Mesenchymal stem cell (in vitro differentiated cells and primary cell): ENCODE results near the gene TNS2.
A peak's percentile ranks its signal among the peaks of the same experiment; 100 is the strongest.
"Not testable (repeated sequence)": the region's sequence is repeated elsewhere in the genome, so short reads cannot be mapped to it uniquely, and the experiment has no call there.

ENCODE experiments used
- DNase-seq: peaks from one replicate; pipeline ENCODE4 v3.0.0-alpha.2; 2013
- H2AFZ ChIP-seq: one replicate; pipeline ENCODE4 v1.6.1; 2013; ENCODE audit warnings: low read depth, mild to moderate bottlenecking, control low read depth, inconsistent platforms, low read length, moderate library complexity
- H2AK5ac ChIP-seq: 2 replicates; pipeline ENCODE4 v1.6.1; 2013; ENCODE audit warnings: low read length, moderate library complexity, mild to moderate bottlenecking, inconsistent platforms; ENCODE audit not compliant: severe bottlenecking
- H2BK120ac ChIP-seq: one replicate; pipeline ENCODE4 v1.6.1; 2013; ENCODE audit warnings: low read depth, mild to moderate bottlenecking, inconsistent platforms, low read length, moderate library complexity
- H2BK12ac ChIP-seq, 2 experiments: one replicate each; pipeline ENCODE4 v1.6.1; 2013; ENCODE audit warnings: inconsistent platforms in 2 of 2, low read length in 2 of 2, mild to moderate bottlenecking in 2 of 2, moderate library complexity in 2 of 2, control low read depth in 1 of 2
- H2BK15ac ChIP-seq: one replicate; pipeline ENCODE4 v1.6.1; 2013; ENCODE audit warnings: mild to moderate bottlenecking, low read depth, inconsistent platforms; ENCODE audit not compliant: poor library complexity, severe bottlenecking
- H2BK5ac ChIP-seq: 2 replicates; pipeline ENCODE4 v1.6.1; 2013; ENCODE audit warnings: low read depth, mild to moderate bottlenecking, low read length, control low read depth, inconsistent platforms; ENCODE audit not compliant: poor library complexity, severe bottlenecking
- H3K14ac ChIP-seq, 2 experiments: one replicate each; pipeline ENCODE4 v1.6.1; 2013; ENCODE audit warnings: inconsistent platforms in 2 of 2, low read length in 2 of 2, control low read depth in 1 of 2, mild to moderate bottlenecking in 1 of 2, moderate library complexity in 1 of 2
- H3K18ac ChIP-seq, 2 experiments: one replicate each; pipeline ENCODE4 v1.6.1; 2013; ENCODE audit warnings: inconsistent platforms in 2 of 2, low read length in 2 of 2, control low read depth in 1 of 2, low read depth in 1 of 2, mild to moderate bottlenecking in 1 of 2
- H3K23ac ChIP-seq, 2 experiments: one replicate each; pipeline ENCODE4 v1.6.1; 2013; ENCODE audit warnings: inconsistent platforms in 2 of 2, low read length in 2 of 2, mild to moderate bottlenecking in 2 of 2, moderate library complexity in 2 of 2, control low read depth in 1 of 2
- H3K27ac ChIP-seq: 2 replicates; pipeline ENCODE4 v1.5.1; 2013; ENCODE audit warnings: mild to moderate bottlenecking, moderate library complexity, low read length, control low read depth, inconsistent platforms; ENCODE audit not compliant: poor library complexity, severe bottlenecking
- H3K27me3 ChIP-seq, 2 experiments: 2 replicates each; pipeline versions ENCODE4 v1.6.1 to v1.7.0; 2013; ENCODE audit warnings: low read length in 2 of 2, mild to moderate bottlenecking in 2 of 2, moderate library complexity in 2 of 2, control low read depth in 1 of 2, inconsistent platforms in 1 of 2; ENCODE audit not compliant: control insufficient read depth in 1 of 2, insufficient read depth in 1 of 2
- H3K36me3 ChIP-seq, 2 experiments: 2 replicates each; pipeline versions ENCODE4 v1.6.1 to v1.7.0; 2013; ENCODE audit warnings: low read length in 2 of 2, control low read depth in 1 of 2, inconsistent platforms in 1 of 2, low read depth in 1 of 2, mild to moderate bottlenecking in 1 of 2; ENCODE audit not compliant: insufficient read depth in 2 of 2, control insufficient read depth in 1 of 2
- H3K4ac ChIP-seq, 2 experiments: one replicate each; pipeline ENCODE4 v1.6.1; 2013; ENCODE audit warnings: inconsistent platforms in 2 of 2, low read length in 2 of 2, mild to moderate bottlenecking in 2 of 2, moderate library complexity in 2 of 2, control low read depth in 1 of 2, low read depth in 1 of 2
- H3K4me1 ChIP-seq: 2 replicates; pipeline ENCODE4 v1.6.1; 2013; ENCODE audit warnings: low read depth, low read length, control low read depth; ENCODE audit not compliant: control insufficient read depth, insufficient read depth
- H3K4me2 ChIP-seq: 2 replicates; pipeline ENCODE4 v1.6.1; 2013; ENCODE audit warnings: low read length, mild to moderate bottlenecking, inconsistent platforms; ENCODE audit not compliant: poor library complexity, severe bottlenecking
- H3K4me3 ChIP-seq, 2 experiments: 2 replicates each; pipeline versions ENCODE4 v1.5.1 to v1.7.0; 2013; ENCODE audit warnings: low read length in 2 of 2, mild to moderate bottlenecking in 2 of 2, control low read depth in 1 of 2, low read depth in 1 of 2; ENCODE audit not compliant: insufficient read depth in 1 of 2
- H3K79me1 ChIP-seq: replicated peaks from 2 replicates; pipeline ENCODE4 v1.6.1; 2013; ENCODE audit warnings: mild to moderate bottlenecking, control low read depth, low read length, inconsistent platforms; ENCODE audit not compliant: poor library complexity, severe bottlenecking
- H3K9ac ChIP-seq: 2 replicates; pipeline ENCODE4 v1.7.0; 2013; ENCODE audit warnings: mild to moderate bottlenecking, low read length, moderate library complexity
- H3K9me3 ChIP-seq: 2 replicates; pipeline ENCODE4 v1.7.0; 2013; ENCODE audit warnings: mild to moderate bottlenecking, low read length; ENCODE audit not compliant: control insufficient read depth
- H4K8ac ChIP-seq: one replicate; pipeline ENCODE4 v1.6.1; 2013; ENCODE audit warnings: inconsistent platforms, mild to moderate bottlenecking, low read length, moderate library complexity
- H4K91ac ChIP-seq: one replicate; pipeline ENCODE4 v1.6.1; 2013; ENCODE audit warnings: mild to moderate bottlenecking, low read length, inconsistent platforms
- WGBS: methylation state at CpG from one replicate; pipeline ENCODE4 v1.1.7; 2013; ENCODE audit warnings: mixed read lengths; 5-methylcytosine and 5-hydroxymethylcytosine counted together

Gene TNS2

GRCh38 chr12:53031616-53032015 lies 18.2 kb upstream of the TNS2 start:
- Histone ChIP-seq H3K9ac (no peak overlapping the region), H3K36me3 (peaks cover 63 to 81% of the 10 kb centered on the region in 2 experiments)
- WGBS: no CpG with 5 or more reads among the region's 3 CpGs

GRCh38 chr12:53033832-53034231 lies 16.0 kb upstream of the TNS2 start:
- not testable (repeated sequence) for H2AFZ ChIP-seq, H3K4me2 ChIP-seq, H2BK12ac ChIP-seq, H2BK15ac ChIP-seq, H3K18ac ChIP-seq, H3K4me1 ChIP-seq, DNase-seq, H2AK5ac ChIP-seq, H3K4me3 ChIP-seq, H4K8ac ChIP-seq, H3K27ac ChIP-seq, H2BK5ac ChIP-seq, H2BK120ac ChIP-seq, H3K4ac ChIP-seq, H3K27me3 ChIP-seq, H3K9me3 ChIP-seq, H3K23ac ChIP-seq, H3K14ac ChIP-seq, H4K91ac ChIP-seq, H3K9ac ChIP-seq
- Histone ChIP-seq H3K36me3 (peaks cover 57 to 81% of the 10 kb centered on the region in 2 experiments), H3K79me1 (peaks cover 11% of the 10 kb centered on the region)
- 91% methylated on average over 9 of the region's 10 CpGs for WGBS

More at GRCh38 chr12:53031616-53032015, 18.2 kb upstream of the TNS2 start:
- Histone ChIP-seq H3K4me2 (no peak overlapping the region), H3K14ac (no peak overlapping the region), H3K4ac (no peak overlapping the region), H2AFZ (no peak overlapping the region), H4K8ac (no peak overlapping the region), H3K4me1 (peaks cover 2% of the 10 kb centered on the region), H2BK15ac (no peak overlapping the region), H3K23ac (no peak overlapping the region), H2BK12ac (no peak overlapping the region), H2BK120ac (no peak overlapping the region), H3K4me3 (no peak overlapping the region), H3K79me1 (peaks cover 10% of the 10 kb centered on the region), H3K18ac (no peak overlapping the region), H3K27ac (no peak overlapping the region), H4K91ac (no peak overlapping the region), H2AK5ac (no peak overlapping the region), H2BK5ac (no peak overlapping the region), H3K27me3 (no peaks in the 10 kb centered on the region), H3K9me3 (no peaks in the 10 kb centered on the region)
- DNase-seq: no peak

- H3K14ac ChIP-seq: no peak overlapping the region
- H3K9ac ChIP-seq: no peak overlapping the region
- H3K79me1 ChIP-seq: peaks cover 13% of the 10 kb centered on the region
- no peak overlapping the region for H3K18ac ChIP-seq
- no peak overlapping the region for H3K4me3 ChIP-seq
- H4K8ac ChIP-seq: no peak overlapping the region
- H3K4ac ChIP-seq: no peak overlapping the region
- peak; percentile 33 for DNase-seq
- no peak overlapping the region for H2AFZ ChIP-seq
- H4K91ac ChIP-seq: no peak overlapping the region
- no peak overlapping the region for H3K23ac ChIP-seq
- H2BK15ac ChIP-seq: no peak overlapping the region
- no peak overlapping the region for H2BK12ac ChIP-seq
- peaks cover 2% of the 10 kb centered on the region for H3K4me1 ChIP-seq
- H3K27ac ChIP-seq: no peak overlapping the region
- no peak overlapping the region for H2AK5ac ChIP-seq
- no peak overlapping the region for H2BK5ac ChIP-seq
- H3K27me3 ChIP-seq: no peaks in the 10 kb centered on the region
- 40% methylated on average over 7 of the region's 8 CpGs for WGBS
- no peak overlapping the region for H2BK120ac ChIP-seq
- H3K4me2 ChIP-seq: no peak overlapping the region
- no peaks in the 10 kb centered on the region for H3K9me3 ChIP-seq
- H3K36me3 ChIP-seq: peaks cover 61 to 82% of the 10 kb centered on the region in 2 experiments
Observed at GRCh38 chr12:53034459-53034858, 15.4 kb upstream of the TNS2 start.

- Histone ChIP-seq H2BK15ac (no peak overlapping the region), H3K27me3 (no peaks in the 10 kb centered on the region), H3K4ac (no peak overlapping the region), H3K23ac (no peak overlapping the region), H4K8ac (no peak overlapping the region), H3K4me3 (no peak overlapping the region), H2BK12ac (no peak overlapping the region), H2AFZ (no peak overlapping the region), H3K36me3 (peaks cover 54 to 76% of the 10 kb centered on the region in 2 experiments), H3K4me2 (no peak overlapping the region), H4K91ac (no peak overlapping the region), H3K14ac (no peak overlapping the region), H3K79me1 (peaks cover 8% of the 10 kb centered on the region), H2BK120ac (no peak overlapping the region), H3K4me1 (peaks cover 2% of the 10 kb centered on the region), H3K18ac (no peak overlapping the region), H2AK5ac (no peak overlapping the region), H3K9ac (no peak overlapping the region), H3K9me3 (no peaks in the 10 kb centered on the region), H3K27ac (no peak overlapping the region), H2BK5ac (no peak overlapping the region)
- WGBS: 100% methylated on average over 2 of the region's 3 CpGs
- no peak for DNase-seq
Observed at GRCh38 chr12:53036802-53037201, 13.1 kb upstream of the TNS2 start.
